ENCODE measurements around the gene FURIN.

- TF ChIP-seq, protein P1, sequence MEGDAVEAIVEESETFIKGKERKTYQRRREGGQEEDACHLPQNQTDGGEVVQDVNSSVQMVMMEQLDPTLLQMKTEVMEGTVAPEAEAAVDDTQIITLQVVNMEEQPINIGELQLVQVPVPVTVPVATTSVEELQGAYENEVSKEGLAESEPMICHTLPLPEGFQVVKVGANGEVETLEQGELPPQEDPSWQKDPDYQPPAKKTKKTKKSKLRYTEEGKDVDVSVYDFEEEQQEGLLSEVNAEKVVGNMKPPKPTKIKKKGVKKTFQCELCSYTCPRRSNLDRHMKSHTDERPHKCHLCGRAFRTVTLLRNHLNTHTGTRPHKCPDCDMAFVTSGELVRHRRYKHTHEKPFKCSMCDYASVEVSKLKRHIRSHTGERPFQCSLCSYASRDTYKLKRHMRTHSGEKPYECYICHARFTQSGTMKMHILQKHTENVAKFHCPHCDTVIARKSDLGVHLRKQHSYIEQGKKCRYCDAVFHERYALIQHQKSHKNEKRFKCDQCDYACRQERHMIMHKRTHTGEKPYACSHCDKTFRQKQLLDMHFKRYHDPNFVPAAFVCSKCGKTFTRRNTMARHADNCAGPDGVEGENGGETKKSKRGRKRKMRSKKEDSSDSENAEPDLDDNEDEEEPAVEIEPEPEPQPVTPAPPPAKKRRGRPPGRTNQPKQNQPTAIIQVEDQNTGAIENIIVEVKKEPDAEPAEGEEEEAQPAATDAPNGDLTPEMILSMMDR (conservative IDR thresholded peaks at IDR 0.05; ENCODE audit: low read length) = no peak
- TF ChIP-seq EZH2phosphoT487 (IDR thresholded peaks at IDR 0.05; ENCODE audit: borderline replicate concordance, low read depth, low read length) = no peak
Observed at GRCh38 chr15:90857337-90857736, 11.1 kb upstream of the FURIN start.
